ENCODE results near the gene FOXG1. TPM values are rescaled to one million over a fixed set of nuclear protein-coding genes. Genes with fewer than 3 reads are reported as not detected.

Gene FOXG1
- total and polyA plus RNA-seq, 9 of the 15 experiments (the other 6 are each of a cell fraction or from before 2014, with no cell fraction given), result 0.56 to 3.7 (median 0.85) TPM

DNA sequence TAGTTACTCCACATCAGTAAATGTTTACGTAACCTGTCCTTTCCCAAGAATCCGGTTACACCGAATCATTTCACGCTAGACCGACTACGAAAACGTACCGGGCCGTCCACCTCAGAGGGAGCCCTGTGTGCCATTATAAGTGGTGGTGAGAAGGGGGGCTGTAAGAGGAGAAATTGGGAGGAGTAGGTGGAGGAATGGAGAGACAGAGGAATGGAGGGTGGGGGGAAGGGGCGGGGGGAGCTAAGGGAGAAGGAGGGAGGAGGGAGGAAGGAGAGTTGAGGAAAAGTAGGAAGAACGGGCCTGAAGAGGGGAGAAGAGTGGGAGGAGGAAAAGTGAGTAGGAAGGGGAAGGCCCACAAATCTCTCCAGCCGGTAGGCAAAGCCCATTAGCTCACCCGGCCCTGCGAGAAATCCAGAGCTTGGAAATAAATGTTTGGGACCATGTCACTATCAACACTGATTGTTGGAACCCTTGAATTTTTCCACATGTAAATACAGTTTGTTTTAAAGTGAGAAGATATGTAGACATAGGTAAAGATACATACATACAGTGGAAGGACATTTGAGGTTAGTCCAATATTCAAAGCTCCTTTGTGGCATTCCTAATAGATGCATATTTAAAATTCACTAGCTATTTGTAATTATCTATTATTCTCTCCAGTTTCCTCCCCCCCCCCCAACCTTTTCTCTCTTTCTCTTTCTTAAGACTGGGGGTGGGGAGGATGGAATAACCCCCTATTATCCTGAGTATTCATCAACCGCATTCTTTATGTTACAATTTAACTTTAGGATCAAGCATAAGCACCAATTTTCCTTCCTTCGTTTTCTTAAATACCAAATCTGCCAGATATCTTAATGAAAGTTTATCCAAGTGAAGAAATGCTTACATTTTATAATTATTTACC is 2.1 kb upstream of the FOXG1 start:
- WGBS (ENCODE audit: insufficient coverage, low coverage, missing lambda C conversion rate), result 15% methylated on average over 11 of the region's 16 CpGs
- Histone ChIP-seq H3K36me3 (ENCODE audit: control insufficient read depth, insufficient read depth, low read length) (no peaks in the 10 kb centered on the region), H3K9me3 (replicated peaks; ENCODE audit: control insufficient read depth, insufficient read depth, low read depth, low read length) (no peaks in the 10 kb centered on the region), H3K4me2 (ENCODE audit: insufficient read depth, low read length) (peak overlapping the region; percentile 61), H4K20me1 (replicated peaks; ENCODE audit: control insufficient read depth, insufficient read depth, low read length) (no peaks in the 10 kb centered on the region), H3K9ac (ENCODE audit: insufficient read depth in 1 of 2, low read depth in 2 of 2, low read length in 2 of 2) (peak overlapping the region; percentile 82 to 83), H3K4me1 (replicated peaks in 1 of 2; ENCODE audit: control insufficient read depth in 2 of 2, insufficient read depth in 2 of 2, low read length in 2 of 2) (peaks cover 0 to 8% of the 10 kb centered on the region in 2 experiments; a peak in 2 of 5 replicates), H3K27me3 (ENCODE audit: control insufficient read depth in 2 of 2, insufficient read depth in 2 of 2, low read length in 2 of 2) (no peaks in the 10 kb centered on the region; a peak in 1 of 5 replicates), H3K4me3 (peak overlapping the region; percentile 46), H3K79me2 (ENCODE audit: control insufficient read depth, insufficient read depth, low read length) (peaks cover 42% of the 10 kb centered on the region), H3K27ac (ENCODE audit: extremely low read depth, low read depth, low read length) (peak overlapping the region; percentile 78), H2AFZ (ENCODE audit: low read depth, low read length) (0 out of 2 replicates have a peak overlapping the region, but pooled peaks have one; percentile 19), H3K9me1 (ENCODE audit: control insufficient read depth, insufficient read depth, low read length) (no peaks in the 10 kb centered on the region)
- in situ Hi-C loops (cut with MboI), result loop anchor here (25.0 kb wide), 2 partner anchors 448 to 1448 kb away; no protein-coding TSS in a partner anchor
- ChIA-PET CTCF (ENCODE audit: low intra/inter-chr PET ratio) (no interaction called here), POLR2A (interaction anchor here (1.0 to 1.5 kb wide), 2 partner anchors 8 to 10 kb away, joined by 3 read pairs; no protein-coding TSS in a partner anchor)
- TF ChIP-seq, protein P1, sequence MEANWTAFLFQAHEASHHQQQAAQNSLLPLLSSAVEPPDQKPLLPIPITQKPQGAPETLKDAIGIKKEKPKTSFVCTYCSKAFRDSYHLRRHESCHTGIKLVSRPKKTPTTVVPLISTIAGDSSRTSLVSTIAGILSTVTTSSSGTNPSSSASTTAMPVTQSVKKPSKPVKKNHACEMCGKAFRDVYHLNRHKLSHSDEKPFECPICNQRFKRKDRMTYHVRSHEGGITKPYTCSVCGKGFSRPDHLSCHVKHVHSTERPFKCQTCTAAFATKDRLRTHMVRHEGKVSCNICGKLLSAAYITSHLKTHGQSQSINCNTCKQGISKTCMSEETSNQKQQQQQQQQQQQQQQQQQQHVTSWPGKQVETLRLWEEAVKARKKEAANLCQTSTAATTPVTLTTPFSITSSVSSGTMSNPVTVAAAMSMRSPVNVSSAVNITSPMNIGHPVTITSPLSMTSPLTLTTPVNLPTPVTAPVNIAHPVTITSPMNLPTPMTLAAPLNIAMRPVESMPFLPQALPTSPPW (CRISPR knock-in tag; IDR thresholded peaks at IDR 0.05), result peak; percentile 25; the same call in 1 of the 2 replicates
- TF ChIP-seq HNRNPK (IDR thresholded peaks at IDR 0.05; ENCODE audit: low read depth, low read length, poor library complexity, severe bottlenecking), result peak; percentile 44
- TF ChIP-seq, protein P2, sequence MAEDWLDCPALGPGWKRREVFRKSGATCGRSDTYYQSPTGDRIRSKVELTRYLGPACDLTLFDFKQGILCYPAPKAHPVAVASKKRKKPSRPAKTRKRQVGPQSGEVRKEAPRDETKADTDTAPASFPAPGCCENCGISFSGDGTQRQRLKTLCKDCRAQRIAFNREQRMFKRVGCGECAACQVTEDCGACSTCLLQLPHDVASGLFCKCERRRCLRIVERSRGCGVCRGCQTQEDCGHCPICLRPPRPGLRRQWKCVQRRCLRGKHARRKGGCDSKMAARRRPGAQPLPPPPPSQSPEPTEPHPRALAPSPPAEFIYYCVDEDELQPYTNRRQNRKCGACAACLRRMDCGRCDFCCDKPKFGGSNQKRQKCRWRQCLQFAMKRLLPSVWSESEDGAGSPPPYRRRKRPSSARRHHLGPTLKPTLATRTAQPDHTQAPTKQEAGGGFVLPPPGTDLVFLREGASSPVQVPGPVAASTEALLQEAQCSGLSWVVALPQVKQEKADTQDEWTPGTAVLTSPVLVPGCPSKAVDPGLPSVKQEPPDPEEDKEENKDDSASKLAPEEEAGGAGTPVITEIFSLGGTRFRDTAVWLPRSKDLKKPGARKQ (CRISPR knock-in tag; IDR thresholded peaks at IDR 0.05), result no peak
- TF ChIP-seq, protein P3, sequence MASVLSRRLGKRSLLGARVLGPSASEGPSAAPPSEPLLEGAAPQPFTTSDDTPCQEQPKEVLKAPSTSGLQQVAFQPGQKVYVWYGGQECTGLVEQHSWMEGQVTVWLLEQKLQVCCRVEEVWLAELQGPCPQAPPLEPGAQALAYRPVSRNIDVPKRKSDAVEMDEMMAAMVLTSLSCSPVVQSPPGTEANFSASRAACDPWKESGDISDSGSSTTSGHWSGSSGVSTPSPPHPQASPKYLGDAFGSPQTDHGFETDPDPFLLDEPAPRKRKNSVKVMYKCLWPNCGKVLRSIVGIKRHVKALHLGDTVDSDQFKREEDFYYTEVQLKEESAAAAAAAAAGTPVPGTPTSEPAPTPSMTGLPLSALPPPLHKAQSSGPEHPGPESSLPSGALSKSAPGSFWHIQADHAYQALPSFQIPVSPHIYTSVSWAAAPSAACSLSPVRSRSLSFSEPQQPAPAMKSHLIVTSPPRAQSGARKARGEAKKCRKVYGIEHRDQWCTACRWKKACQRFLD (CRISPR knock-in tag; IDR thresholded peaks at IDR 0.05), result no peak
- no peak for TF ChIP-seq ZBED1 (IDR thresholded peaks at IDR 0.05)
- no peak for TF ChIP-seq CEBPG (CRISPR knock-in tag; IDR thresholded peaks at IDR 0.05)
- TF ChIP-seq CEBPG (tag; conservative IDR thresholded peaks at IDR 0.05 in 1 of 2, IDR thresholded peaks at IDR 0.05 in 1 of 2), result 0 out of 4 replicates have a peak, but pooled peaks of 1 of the 2 experiments have one; percentile 15
- TF ChIP-seq CEBPB (tag; IDR thresholded peaks at IDR 0.05), result 0 out of 2 replicates have a peak, but pooled peaks have one; percentile 12
- no peak for TF ChIP-seq MEF2D (tag; conservative IDR thresholded peaks at IDR 0.05; ENCODE audit: low read depth)
- TF ChIP-seq NCOA1 (IDR thresholded peaks at IDR 0.05; ENCODE audit: low read depth), result no peak
- DNase-seq (ENCODE audit: extremely low read depth in 1 of 4, low spot score in 3 of 4), result peak in 1 of 4 experiments; percentile 28
- intact Hi-C loops (cut with micrococcal nuclease), result no loop called here
- BruUV-seq (replicated peaks), result no TSS peak
- no peak for ATAC-seq
- FAIRE-seq, result no peak
